HepG2 (cell line): ENCODE results near the gene PPP4C. TPM values are rescaled to one million over a fixed set of nuclear protein-coding genes. Genes with fewer than 3 reads are reported as not detected.

ENCODE experiments used
- KLF12 ChIP-seq: sonication (generic); formaldehyde crosslinking; IDR thresholded peaks from 2 replicates; pipeline ENCODE4 v1.4.0; 2020; ENCODE audit warnings: missing genetic modification reagents, borderline replicate concordance
- ZNF766 ChIP-seq: sonication (generic); formaldehyde crosslinking; IDR thresholded peaks from 2 replicates; pipeline ENCODE4 v1.5.0; 2020; ENCODE audit warnings: missing genetic modification reagents, borderline replicate concordance
- polyA plus RNA-seq, 8 experiments: library from polyadenylated mRNA; depleted of rRNA in 3 of 8; stranded (reverse) in 7 of 8; unstranded in 1 of 8; fragments of >200 nt; fragmentation: Illumina TruSeq in 4 of 8; extraction: Trizol in 4 of 8; gene quantifications; 2 replicates each; pipeline versions ENCODE4 v1.2.1 to v1.2.3, GENCODE V29; 2011 to 2016; ENCODE audit warnings: low read depth in 4 of 8, missing spikeins in 1 of 8, mixed read lengths in 1 of 8; ENCODE audit not compliant: insufficient read depth in 1 of 8
- total RNA-seq, 5 experiments: library from RNA; depleted of rRNA; stranded (reverse); fragments of >200 nt; fragmentation: Illumina TruSeq; extraction: Trizol; gene quantifications; 2 replicates each; pipeline ENCODE4 v1.2.3, GENCODE V29; 2016; ENCODE audit warnings: low read depth in 1 of 5
- TF ChIP-seq, protein P1 (sequence below), 2 experiments: fragments of 450-650 bp in 1 of 2; sonication (generic) in 1 of 2; formaldehyde crosslinking in 1 of 2; IDR thresholded peaks; 2 replicates each; pipeline versions ENCODE4 v1.6.1 to v1.8.0; 2016 to 2022; ENCODE audit warnings: antibody characterized with exemption in 1 of 2, mild to moderate bottlenecking in 1 of 2, missing genetic modification reagents in 1 of 2
- TF ChIP-seq, protein P2 (sequence below): sonication (generic); formaldehyde crosslinking; IDR thresholded peaks from 2 replicates; pipeline ENCODE4 v1.5.0; 2020; ENCODE audit warnings: mild to moderate bottlenecking, missing genetic modification reagents, borderline replicate concordance
- TF ChIP-seq, protein P3 (sequence below): sonication (generic); formaldehyde crosslinking; IDR thresholded peaks from 2 replicates; pipeline ENCODE4 v1.4.0; 2020; ENCODE audit warnings: mild to moderate bottlenecking, missing genetic modification reagents

The PPP4C gene
- total and polyA plus RNA-seq, 2 of the 13 experiments (the other 11 are each of a cell fraction or from before 2014, with no cell fraction given) = 176 to 220 TPM

DNA sequence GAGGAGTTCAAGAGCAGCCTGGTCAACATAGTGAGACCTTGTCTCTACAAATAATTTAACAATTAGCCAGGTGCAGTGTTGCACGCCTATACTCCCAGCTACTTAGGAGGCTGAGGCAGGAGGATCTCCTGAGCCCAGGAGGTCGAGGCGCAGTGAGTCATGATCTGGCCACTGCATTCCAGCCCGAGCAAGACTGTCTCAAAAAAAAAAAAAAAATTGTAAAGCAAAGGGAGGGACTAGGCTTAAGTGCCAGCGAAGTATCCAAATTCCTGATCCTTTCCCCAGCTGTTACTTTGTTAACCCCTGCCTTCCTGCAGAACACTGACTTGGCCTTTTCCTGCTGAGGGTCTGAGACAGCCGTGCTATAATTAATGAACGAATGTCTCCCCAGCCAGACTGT lies 34.9 kb downstream of the PPP4C start (continued):
- TF ChIP-seq, protein P1, sequence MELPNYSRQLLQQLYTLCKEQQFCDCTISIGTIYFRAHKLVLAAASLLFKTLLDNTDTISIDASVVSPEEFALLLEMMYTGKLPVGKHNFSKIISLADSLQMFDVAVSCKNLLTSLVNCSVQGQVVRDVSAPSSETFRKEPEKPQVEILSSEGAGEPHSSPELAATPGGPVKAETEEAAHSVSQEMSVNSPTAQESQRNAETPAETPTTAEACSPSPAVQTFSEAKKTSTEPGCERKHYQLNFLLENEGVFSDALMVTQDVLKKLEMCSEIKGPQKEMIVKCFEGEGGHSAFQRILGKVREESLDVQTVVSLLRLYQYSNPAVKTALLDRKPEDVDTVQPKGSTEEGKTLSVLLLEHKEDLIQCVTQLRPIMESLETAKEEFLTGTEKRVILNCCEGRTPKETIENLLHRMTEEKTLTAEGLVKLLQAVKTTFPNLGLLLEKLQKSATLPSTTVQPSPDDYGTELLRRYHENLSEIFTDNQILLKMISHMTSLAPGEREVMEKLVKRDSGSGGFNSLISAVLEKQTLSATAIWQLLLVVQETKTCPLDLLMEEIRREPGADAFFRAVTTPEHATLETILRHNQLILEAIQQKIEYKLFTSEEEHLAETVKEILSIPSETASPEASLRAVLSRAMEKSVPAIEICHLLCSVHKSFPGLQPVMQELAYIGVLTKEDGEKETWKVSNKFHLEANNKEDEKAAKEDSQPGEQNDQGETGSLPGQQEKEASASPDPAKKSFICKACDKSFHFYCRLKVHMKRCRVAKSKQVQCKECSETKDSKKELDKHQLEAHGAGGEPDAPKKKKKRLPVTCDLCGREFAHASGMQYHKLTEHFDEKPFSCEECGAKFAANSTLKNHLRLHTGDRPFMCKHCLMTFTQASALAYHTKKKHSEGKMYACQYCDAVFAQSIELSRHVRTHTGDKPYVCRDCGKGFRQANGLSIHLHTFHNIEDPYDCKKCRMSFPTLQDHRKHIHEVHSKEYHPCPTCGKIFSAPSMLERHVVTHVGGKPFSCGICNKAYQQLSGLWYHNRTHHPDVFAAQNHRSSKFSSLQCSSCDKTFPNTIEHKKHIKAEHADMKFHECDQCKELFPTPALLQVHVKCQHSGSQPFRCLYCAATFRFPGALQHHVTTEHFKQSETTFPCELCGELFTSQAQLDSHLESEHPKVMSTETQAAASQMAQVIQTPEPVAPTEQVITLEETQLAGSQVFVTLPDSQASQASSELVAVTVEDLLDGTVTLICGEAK (IDR thresholded peaks at IDR 0.05) = no peak
- TF ChIP-seq, protein P1 (CRISPR knock-in tag; IDR thresholded peaks at IDR 0.05) = no peak
- TF ChIP-seq ZNF766 (no peak), KLF12 (CRISPR knock-in tag) (no peak)
- TF ChIP-seq, protein P2, sequence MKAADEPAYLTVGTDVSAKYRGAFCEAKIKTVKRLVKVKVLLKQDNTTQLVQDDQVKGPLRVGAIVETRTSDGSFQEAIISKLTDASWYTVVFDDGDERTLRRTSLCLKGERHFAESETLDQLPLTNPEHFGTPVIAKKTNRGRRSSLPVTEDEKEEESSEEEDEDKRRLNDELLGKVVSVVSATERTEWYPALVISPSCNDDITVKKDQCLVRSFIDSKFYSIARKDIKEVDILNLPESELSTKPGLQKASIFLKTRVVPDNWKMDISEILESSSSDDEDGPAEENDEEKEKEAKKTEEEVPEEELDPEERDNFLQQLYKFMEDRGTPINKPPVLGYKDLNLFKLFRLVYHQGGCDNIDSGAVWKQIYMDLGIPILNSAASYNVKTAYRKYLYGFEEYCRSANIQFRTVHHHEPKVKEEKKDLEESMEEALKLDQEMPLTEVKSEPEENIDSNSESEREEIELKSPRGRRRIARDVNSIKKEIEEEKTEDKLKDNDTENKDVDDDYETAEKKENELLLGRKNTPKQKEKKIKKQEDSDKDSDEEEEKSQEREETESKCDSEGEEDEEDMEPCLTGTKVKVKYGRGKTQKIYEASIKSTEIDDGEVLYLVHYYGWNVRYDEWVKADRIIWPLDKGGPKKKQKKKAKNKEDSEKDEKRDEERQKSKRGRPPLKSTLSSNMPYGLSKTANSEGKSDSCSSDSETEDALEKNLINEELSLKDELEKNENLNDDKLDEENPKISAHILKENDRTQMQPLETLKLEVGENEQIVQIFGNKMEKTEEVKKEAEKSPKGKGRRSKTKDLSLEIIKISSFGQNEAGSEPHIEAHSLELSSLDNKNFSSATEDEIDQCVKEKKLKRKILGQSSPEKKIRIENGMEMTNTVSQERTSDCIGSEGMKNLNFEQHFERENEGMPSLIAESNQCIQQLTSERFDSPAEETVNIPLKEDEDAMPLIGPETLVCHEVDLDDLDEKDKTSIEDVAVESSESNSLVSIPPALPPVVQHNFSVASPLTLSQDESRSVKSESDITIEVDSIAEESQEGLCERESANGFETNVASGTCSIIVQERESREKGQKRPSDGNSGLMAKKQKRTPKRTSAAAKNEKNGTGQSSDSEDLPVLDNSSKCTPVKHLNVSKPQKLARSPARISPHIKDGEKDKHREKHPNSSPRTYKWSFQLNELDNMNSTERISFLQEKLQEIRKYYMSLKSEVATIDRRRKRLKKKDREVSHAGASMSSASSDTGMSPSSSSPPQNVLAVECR (CRISPR knock-in tag) = no peak
- TF ChIP-seq, protein P3, sequence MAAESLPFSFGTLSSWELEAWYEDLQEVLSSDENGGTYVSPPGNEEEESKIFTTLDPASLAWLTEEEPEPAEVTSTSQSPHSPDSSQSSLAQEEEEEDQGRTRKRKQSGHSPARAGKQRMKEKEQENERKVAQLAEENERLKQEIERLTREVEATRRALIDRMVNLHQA (CRISPR knock-in tag) = no peak
